Measurements from ENCODE around the gene PHF21A.

DNA sequence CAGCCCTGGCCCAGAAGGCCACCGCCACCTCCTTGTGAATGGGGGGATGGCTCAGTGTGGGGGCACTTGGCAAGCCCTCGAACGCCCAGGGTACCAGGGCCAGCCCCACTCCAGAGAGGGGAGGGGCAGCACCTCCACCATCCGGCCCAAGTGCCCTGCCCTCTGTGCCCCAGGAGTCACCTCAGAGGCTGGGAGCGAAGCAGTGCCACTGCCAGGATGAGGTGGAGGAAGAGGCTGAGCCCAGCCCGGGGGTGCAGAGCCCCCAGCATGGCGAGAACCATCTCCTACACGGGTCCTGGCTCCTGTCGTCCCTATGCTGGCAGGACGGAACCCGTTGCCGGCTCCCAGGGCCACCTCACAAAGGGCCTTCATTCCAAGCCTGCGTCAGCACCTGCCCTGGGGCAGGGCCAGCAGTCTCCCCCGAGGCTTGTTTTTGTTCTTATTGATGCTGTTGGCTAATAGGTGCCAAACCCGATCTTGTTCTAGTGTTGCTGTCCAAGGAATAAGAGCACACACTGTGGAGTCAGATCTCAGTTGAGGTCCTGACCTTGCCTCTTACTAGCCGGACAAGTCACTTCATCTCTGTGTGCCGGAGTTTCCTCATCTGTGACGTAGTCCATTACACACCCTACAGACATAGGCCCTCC is 214.2 kb downstream of the PHF21A start, which contains the start of gene FREY1:
- no peak for TF ChIP-seq POLR2AphosphoS5 (IDR thresholded peaks at IDR 0.05; ENCODE audit: borderline replicate concordance, low read depth, low read length)
- TF ChIP-seq FOXP2 (optimal IDR thresholded peaks at IDR 0.05; ENCODE audit: control extremely low read depth, extremely low read length, insufficient read depth): no peak
